ENCODE results near the gene PTPN14. TPM values are rescaled to one million over a fixed set of nuclear protein-coding genes. Genes with fewer than 3 reads are reported as not detected.

PTPN14 gene
- total and polyA plus RNA-seq, 2 of the 4 experiments (the other 2 are of a cell fraction), result 21.5 to 31.7 TPM

DNA sequence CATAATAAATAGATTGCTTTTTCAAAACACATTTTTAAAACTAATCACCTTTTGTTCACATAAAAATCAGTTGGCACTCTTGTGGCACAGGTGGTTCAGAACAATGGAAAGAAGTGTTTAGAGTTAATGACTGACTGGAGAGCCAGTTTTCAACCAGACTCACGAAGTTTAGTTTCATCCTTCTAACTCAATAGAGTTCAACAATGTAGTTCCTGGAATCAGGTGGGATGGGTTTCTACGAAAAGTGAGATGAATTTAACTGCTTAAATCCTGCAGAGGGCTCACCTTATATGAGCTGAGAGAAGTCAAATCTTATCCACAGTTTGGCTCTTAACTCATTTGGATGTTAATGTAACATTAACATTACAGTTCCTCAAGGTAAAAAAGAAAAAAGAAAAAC lies 153.9 kb downstream of the PTPN14 start:
- no TSS peak for BruUV-seq (replicated peaks)

More for the DNA sequence above, 153.9 kb downstream of the PTPN14 start:
- POLR2A ChIA-PET (ENCODE audit: unreplicated experiment), result no interaction called here
- TF ChIP-seq RAD21 (IDR thresholded peaks at IDR 0.05; ENCODE audit: low read length) (no peak), MXI1 (IDR thresholded peaks at IDR 0.05; ENCODE audit: borderline replicate concordance, low read depth, low read length) (no peak), BHLHE40 (IDR thresholded peaks at IDR 0.05; ENCODE audit: low read depth, low read length) (no peak), CTCF (conservative IDR thresholded peaks at IDR 0.05; ENCODE audit: low read depth, low read length) (no peak), MAZ (IDR thresholded peaks at IDR 0.05; ENCODE audit: borderline replicate concordance, low read depth, low read length) (no peak), RCOR1 (IDR thresholded peaks at IDR 0.05; ENCODE audit: insufficient replicate concordance, low read length) (no peak), FOS (IDR thresholded peaks at IDR 0.05; ENCODE audit: low read depth, low read length) (no peak), CEBPB (IDR thresholded peaks at IDR 0.05; ENCODE audit: low read depth, low read length) (no peak), POLR2A (IDR thresholded peaks at IDR 0.05; ENCODE audit: low read depth, low read length) (no peak), SMC3 (IDR thresholded peaks at IDR 0.05; ENCODE audit: low read depth, low read length) (no peak), MAFK (IDR thresholded peaks at IDR 0.05; ENCODE audit: low read depth, low read length) (no peak), NFE2L2 (IDR thresholded peaks at IDR 0.05; ENCODE audit: low read depth, low read length) (no peak), RFX5 (IDR thresholded peaks at IDR 0.05; ENCODE audit: low read depth, low read length) (no peak), ELK1 (IDR thresholded peaks at IDR 0.05; ENCODE audit: borderline replicate concordance, low read depth, low read length) (no peak)
- TF ChIP-seq, protein P1, sequence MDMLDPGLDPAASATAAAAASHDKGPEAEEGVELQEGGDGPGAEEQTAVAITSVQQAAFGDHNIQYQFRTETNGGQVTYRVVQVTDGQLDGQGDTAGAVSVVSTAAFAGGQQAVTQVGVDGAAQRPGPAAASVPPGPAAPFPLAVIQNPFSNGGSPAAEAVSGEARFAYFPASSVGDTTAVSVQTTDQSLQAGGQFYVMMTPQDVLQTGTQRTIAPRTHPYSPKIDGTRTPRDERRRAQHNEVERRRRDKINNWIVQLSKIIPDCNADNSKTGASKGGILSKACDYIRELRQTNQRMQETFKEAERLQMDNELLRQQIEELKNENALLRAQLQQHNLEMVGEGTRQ (IDR thresholded peaks at IDR 0.05; ENCODE audit: low read depth, low read length), result no peak
- peaks cover 2% of the 10 kb centered on the region; the same call in 1 of the 2 replicates for H4K20me1 ChIP-seq (ENCODE audit: insufficient read depth, low read length)
- peaks cover 39 to 57% of the 10 kb centered on the region in 2 experiments for H3K79me1 ChIP-seq (ENCODE audit: low read depth in 1 of 2, low read length in 2 of 2)
- H3K4me3 ChIP-seq (ENCODE audit: insufficient read depth, low read depth, low read length), result no peak overlapping the region
- H4K91ac ChIP-seq (ENCODE audit: insufficient read depth, low read depth, low read length), result no peak overlapping the region
- no peak for DNase-seq
- H2AFZ ChIP-seq (replicated peaks; ENCODE audit: low read length, poor library complexity), result no peak overlapping the region
- no peak overlapping the region for H4K5ac ChIP-seq (ENCODE audit: low read depth, low read length)
- no peak overlapping the region for H4K8ac ChIP-seq (ENCODE audit: low read depth in 2 of 2, low read length in 2 of 2)
- no peak overlapping the region for H2BK15ac ChIP-seq (ENCODE audit: low read depth, low read length)
- H3K14ac ChIP-seq (replicated peaks; ENCODE audit: low read depth, low read length), result no peak overlapping the region
- no peak overlapping the region for H2BK120ac ChIP-seq (ENCODE audit: low read depth, low read length)
- H3K9ac ChIP-seq (ENCODE audit: low read depth, low read length), result no peak overlapping the region
- H2AK5ac ChIP-seq (ENCODE audit: low read depth, low read length), result no peak overlapping the region
- H2BK5ac ChIP-seq (ENCODE audit: low read depth, low read length, poor library complexity, severe bottlenecking), result no peak overlapping the region
- no peak overlapping the region for H3K4me2 ChIP-seq (ENCODE audit: low read depth, low read length)
- in situ Hi-C loops (cut with MboI; ENCODE audit: low sequenced_read_pairs), result no loop called here
- no peak overlapping the region for H3K4ac ChIP-seq (ENCODE audit: low read depth, low read length)
- H3K9me1 ChIP-seq (ENCODE audit: insufficient read depth, low read length), result peaks cover 26% of the 10 kb centered on the region
- CTCF ChIA-PET, result interaction anchor here (0.5 to 1.0 kb wide), 2 partner anchors 9 to 196 kb away, joined by 3 read pairs; no protein-coding TSS in a partner anchor
- dilution Hi-C loops (cut with HindIII; ENCODE audit: low sequenced_read_pairs, unreplicated experiment), result no loop called here
- H3K27ac ChIP-seq (ENCODE audit: insufficient read depth, low read length), result no peak overlapping the region
- intact Hi-C loops (cut with micrococcal nuclease), result no loop called here
- no peak overlapping the region for H3K23ac ChIP-seq (ENCODE audit: low read depth, low read length)
- H3K18ac ChIP-seq (ENCODE audit: low read depth, low read length), result no peak overlapping the region
- peaks cover 20% of the 10 kb centered on the region for H3K4me1 ChIP-seq (ENCODE audit: control insufficient read depth, insufficient read depth, low read length)
- no peaks in the 10 kb centered on the region for H3K9me3 ChIP-seq (ENCODE audit: control insufficient read depth, insufficient read depth, low read length)
- no peak for ATAC-seq (ENCODE audit: low read depth)
- H3K36me3 ChIP-seq (ENCODE audit: control insufficient read depth, insufficient read depth, low read length), result peaks cover 41% of the 10 kb centered on the region
- WGBS, 2 experiments (ENCODE audit: extremely low coverage in 2 of 2, insufficient read length in 1 of 2), result no CpG with 5 or more reads among the region's 2 CpGs
- H3K56ac ChIP-seq (ENCODE audit: extremely low read depth, insufficient read depth, low read length), result no peak overlapping the region
- H2AK9ac ChIP-seq (replicated peaks; ENCODE audit: low read depth, low read length, poor library complexity), result no peak overlapping the region
- H3K27me3 ChIP-seq (ENCODE audit: control insufficient read depth, insufficient read depth, low read length), result no peaks in the 10 kb centered on the region
- H2BK20ac ChIP-seq (ENCODE audit: low read depth, low read length), result no peak overlapping the region

All from IMR-90 (cell line).